Prostate gland (tissue), 2 donors: Measurements from ENCODE around the gene TNNI2. TPM values are rescaled to one million over a fixed set of nuclear protein-coding genes. Genes with fewer than 3 reads are reported as not detected.

Experiments
- DNase-seq: peaks from one replicate; pipeline ENCODE4 v3.0.0-alpha.2; 2019; ENCODE audit warnings: low spot score
- H3K27ac ChIP-seq, 2 donors: fragments of 200-600 bp; sonication (generic); 2 replicates each; pipeline ENCODE4 v1.5.1; 2017 to 2019
- H3K27me3 ChIP-seq: fragments of 200-600 bp; sonication (generic); replicated peaks from 2 replicates; pipeline ENCODE4 v1.5.1; 2019; ENCODE audit not compliant: insufficient read depth
- H3K36me3 ChIP-seq, 2 donors: fragments of 200-600 bp; sonication (generic); 1 replicate in 1 of 2; 2 replicates in 1 of 2; pipeline versions ENCODE4 v1.5.1 to v1.8.1; 2017 to 2019
- H3K4me1 ChIP-seq: fragments of 200-600 bp; sonication (generic); replicated peaks from 2 replicates; pipeline ENCODE4 v1.5.1; 2019
- H3K4me3 ChIP-seq, 2 donors: fragments of 200-600 bp; sonication (generic); 2 replicates each; pipeline ENCODE4 v1.5.1; 2017 to 2019
- H3K9me3 ChIP-seq: fragments of 200-600 bp; sonication (generic); 2 replicates; pipeline ENCODE4 v1.5.1; 2017
- CTCF ChIP-seq, 4 experiments: fragments of 200-600 bp in 2 of 4; fragments of 450-650 bp in 2 of 4; sonication (generic) in 2 of 4; IDR thresholded peaks; 1 replicate in 3 of 4; 2 replicates in 1 of 4; pipeline ENCODE4 v1.5.1; 2016 to 2019; ENCODE audit warnings: antibody characterized with exemption in 4 of 4, mild to moderate bottlenecking in 2 of 4, moderate library complexity in 2 of 4
- POLR2A ChIP-seq: fragments of 450-650 bp; IDR thresholded peaks from one replicate; pipeline ENCODE4 v1.6.1; 2016; ENCODE audit warnings: antibody characterized with exemption, mild to moderate bottlenecking
- POLR2AphosphoS5 ChIP-seq: sonication (generic); formaldehyde crosslinking; IDR thresholded peaks from one replicate; pipeline ENCODE4 v1.6.1; 2017; ENCODE audit warnings: antibody characterized with exemption
- WGBS: methylation state at CpG from one replicate; pipeline ENCODE4 v1.1.5; 2018; 5-methylcytosine and 5-hydroxymethylcytosine counted together
- intact Hi-C: fragments of 100-400 bp; cut with DNase I; formaldehyde crosslinking; loops from one replicate; pipeline ENCODE4 v1.14.2; 2022
- total RNA-seq, 2 donors: library from RNA; depleted of rRNA; stranded (reverse); fragments of >200 nt; gene quantifications; one replicate each; pipeline ENCODE4 v1.1.0, GENCODE V29; 2016

Gene TNNI2
- total RNA-seq, 2 donors from 2014 or later = 5.5 TPM; not detected in 1

GRCh38 chr11:1837171-1838076 is 1.4 kb upstream of the TNNI2 start:
- Histone ChIP-seq H3K4me1 (peaks cover 5% of the 10 kb centered on the region), H3K27ac (no peak overlapping the region), H3K27me3 (no peaks in the 10 kb centered on the region), H3K36me3 (no peaks in the 10 kb centered on the region), H3K9me3 (no peaks in the 10 kb centered on the region), H3K4me3 (no peak overlapping the region)
- 56% methylated on average over 33 of the region's 38 CpGs for WGBS
- intact Hi-C loops = loop anchor here (5.0 kb wide), 2 partner anchors 45 to 315 kb away; no protein-coding TSS in a partner anchor
- TF ChIP-seq POLR2A (no peak), CTCF (IDR thresholded peaks at IDR 0.05) (peak; percentile 54 to 84 (median 64))
- DNase-seq = no peak

- H3K4me3 ChIP-seq = no peak overlapping the region
- H3K36me3 ChIP-seq = no peaks in the 10 kb centered on the region
- H3K9me3 ChIP-seq = no peaks in the 10 kb centered on the region
- DNase-seq = no peak
- no peaks in the 10 kb centered on the region for H3K27me3 ChIP-seq
- 57% methylated on average over 14 of the region's 17 CpGs for WGBS
- intact Hi-C loops = loop anchor here (5.0 kb wide), 2 partner anchors 44 to 314 kb away; no protein-coding TSS in a partner anchor
- no peak for TF ChIP-seq CTCF (IDR thresholded peaks at IDR 0.05)
- no peak for TF ChIP-seq POLR2A
- no peak for TF ChIP-seq POLR2AphosphoS5
- H3K27ac ChIP-seq = no peak overlapping the region
- no peaks in the 10 kb centered on the region for H3K4me1 ChIP-seq
Observed at GRCh38 chr11:1838077-1838425, 730 bp upstream of the TNNI2 start.

GRCh38 chr11:1839204-1839923 is 583 bp downstream of the TNNI2 start:
- Histone ChIP-seq H3K27me3 (no peaks in the 10 kb centered on the region), H3K4me1 (no peaks in the 10 kb centered on the region), H3K36me3 (no peaks in the 10 kb centered on the region), H3K27ac (no peak overlapping the region), H3K4me3 (no peak overlapping the region), H3K9me3 (no peaks in the 10 kb centered on the region)
- DNase-seq = no peak
- WGBS = 74% methylated on average over 12 of the region's 12 CpGs
- TF ChIP-seq POLR2AphosphoS5 = no peak
- TF ChIP-seq CTCF (IDR thresholded peaks at IDR 0.05) = no peak
- TF ChIP-seq POLR2A = no peak
- intact Hi-C loops = loop anchor here (5.0 kb wide), 2 partner anchors 43 to 313 kb away; no protein-coding TSS in a partner anchor

GRCh38 chr11:1839924-1840779 is 1.4 kb downstream of the TNNI2 start:
- TF ChIP-seq CTCF (IDR thresholded peaks at IDR 0.05) (no peak), POLR2A (no peak), POLR2AphosphoS5 (no peak)
- 90% methylated on average over 23 of the region's 26 CpGs for WGBS
- no peaks in the 10 kb centered on the region for H3K9me3 ChIP-seq
- no peak overlapping the region for H3K4me3 ChIP-seq
- H3K27ac ChIP-seq = no peak overlapping the region
- DNase-seq = no peak
- H3K4me1 ChIP-seq = no peaks in the 10 kb centered on the region
- intact Hi-C loops = loop anchor here (5.0 kb wide), 2 partner anchors 42 to 312 kb away; no protein-coding TSS in a partner anchor
- H3K36me3 ChIP-seq = no peaks in the 10 kb centered on the region
- H3K27me3 ChIP-seq = no peaks in the 10 kb centered on the region
